Measurements from ENCODE around the gene TNFRSF12A. TPM values are rescaled to one million over a fixed set of nuclear protein-coding genes. Genes with fewer than 3 reads are reported as not detected.

The TNFRSF12A gene
- total RNA-seq, 1 experiment from 2014 or later = 147 TPM

- Histone ChIP-seq H3K27me3 (ENCODE audit: insufficient read depth, low read length) (no peaks in the 10 kb centered on the region), H2BK12ac (ENCODE audit: insufficient read length, low read depth, low read length) (no peak overlapping the region), H3T11ph (ENCODE audit: low read length) (no peak overlapping the region), H3K56ac (ENCODE audit: insufficient read length, low read depth, low read length) (no peak overlapping the region), H3K79me1 (ENCODE audit: insufficient read depth, low read depth, low read length, poor library complexity, severe bottlenecking) (no peaks in the 10 kb centered on the region), H3K14ac (ENCODE audit: insufficient read depth, low read length) (no peak overlapping the region), H3K79me2 (ENCODE audit: insufficient read depth, low read length) (no peaks in the 10 kb centered on the region), H4K5ac (ENCODE audit: insufficient read length, low read depth, low read length) (no peak overlapping the region), H2AK5ac (ENCODE audit: insufficient read length, low read length) (no peak overlapping the region), H4K91ac (ENCODE audit: insufficient read length, low read depth, low read length) (no peak overlapping the region), H2BK120ac (ENCODE audit: low read depth, low read length, poor library complexity, severe bottlenecking) (no peak overlapping the region), H3K23ac (ENCODE audit: insufficient read length, low read depth, low read length) (no peak overlapping the region), H2BK5ac (ENCODE audit: insufficient read length, low read length) (no peak overlapping the region), H3K4me1 (ENCODE audit: insufficient read depth, low read length) (no peaks in the 10 kb centered on the region; the same call in 1 of the 2 replicates), H2BK20ac (ENCODE audit: low read depth, low read length, poor library complexity, severe bottlenecking) (no peak overlapping the region), H3K18ac (ENCODE audit: insufficient read length, low read depth, low read length) (no peak overlapping the region), H2BK15ac (ENCODE audit: low read depth, low read length) (no peak overlapping the region), H3K4ac (ENCODE audit: low read depth, low read length) (no peak overlapping the region), H4K8ac (replicated peaks; ENCODE audit: insufficient read length, low read depth, low read length) (no peak overlapping the region), H3K27ac (ENCODE audit: insufficient read length, low read depth, low read length) (no peak overlapping the region), H3K23me2 (ENCODE audit: insufficient read length, low read depth, low read length, poor library complexity, severe bottlenecking) (peaks cover 4% of the 10 kb centered on the region), H3K9ac (ENCODE audit: extremely low read depth, insufficient read length, low read length) (no peak overlapping the region), H4K20me1 (ENCODE audit: control insufficient read depth, insufficient read depth, insufficient read length) (no peaks in the 10 kb centered on the region), H2AFZ (ENCODE audit: low read length) (no peak overlapping the region), H3K9me3 (ENCODE audit: control insufficient read depth, low read depth, low read length) (no peaks in the 10 kb centered on the region), H3K4me2 (ENCODE audit: insufficient read depth, insufficient read length, low read length) (no peak overlapping the region)
- no peaks in the 10 kb centered on the region for H3K36me3 Mint-ChIP-seq (ENCODE audit: insufficient read depth in 1 of 3, low read depth in 3 of 3)
- H3K4me3 Mint-ChIP-seq = no peak overlapping the region
- DNase-seq = no peak
- peaks cover 10% of the 10 kb centered on the region for H3K27me3 Mint-ChIP-seq (ENCODE audit: low read depth)
- no peak overlapping the region for H3K27ac Mint-ChIP-seq
- no peaks in the 10 kb centered on the region for H3K9me3 Mint-ChIP-seq
- WGBS (ENCODE audit: extremely low coverage, insufficient read length, low lambda C conversion rate) = no CpG with 5 or more reads among the region's 9 CpGs
- TF ChIP-seq CTCF (conservative IDR thresholded peaks at IDR 0.05) = no peak
- peaks cover 28 to 52% of the 10 kb centered on the region in 2 experiments for H3K4me1 Mint-ChIP-seq
Observed at GRCh38 chr16:2985462-2985861, 34.7 kb upstream of the TNFRSF12A start.

Data from H9 (cell line).